ENCODE measurements around the gene GNB1.

The GNB1 gene

GRCh38 chr1:1922956-1923833 lies 32.3 kb upstream of the GNB1 start:
- DNase-seq (ENCODE audit: low read depth in 3 of 3): no peak

- no peak for DNase-seq (ENCODE audit: low read depth in 3 of 3)
Observed at GRCh38 chr1:1922702-1922955, 31.7 kb upstream of the GNB1 start.

GRCh38 chr1:1921901-1922701 lies 31.2 kb upstream of the GNB1 start:
- DNase-seq (ENCODE audit: low read depth in 3 of 3): no peak

- DNase-seq (ENCODE audit: low read depth in 3 of 3): no peak
Observed at GRCh38 chr1:1921459-1921862, 30.6 kb upstream of the GNB1 start.

- DNase-seq (ENCODE audit: low read depth in 3 of 3): no peak
Observed at GRCh38 chr1:1920608-1921458, 29.9 kb upstream of the GNB1 start.

- no peak for DNase-seq (ENCODE audit: low read depth in 3 of 3)
Observed at GRCh38 chr1:1920057-1920607, 29.2 kb upstream of the GNB1 start.

- DNase-seq (ENCODE audit: low read depth in 3 of 3): peak; percentile 98 to 100 (median 99)
Observed at GRCh38 chr1:1919304-1920056, 28.6 kb upstream of the GNB1 start.

GRCh38 chr1:1918901-1919303 lies 28.0 kb upstream of the GNB1 start, which contains the start of gene TMEM52:
Gene TMEM52 (minus strand): TSS chr1:1919279. CDS start chr1:1919265, 14 bp downstream.
- DNase-seq (ENCODE audit: low read depth in 3 of 3): peak in 2 of 3 experiments; percentile 21 to 46

GRCh38 chr1:1917995-1918900 lies 27.4 kb upstream of the GNB1 start:
- no peak for DNase-seq (ENCODE audit: low read depth in 3 of 3)

GRCh38 chr1:1917304-1917976 lies 26.6 kb upstream of the GNB1 start:
- no peak for DNase-seq (ENCODE audit: low read depth in 3 of 3)

GRCh38 chr1:1916851-1917251 lies 26.0 kb upstream of the GNB1 start:
- no peak for DNase-seq (ENCODE audit: low read depth in 3 of 3)

- DNase-seq (ENCODE audit: low read depth in 3 of 3): no peak
Observed at GRCh38 chr1:1915911-1916840, 25.3 kb upstream of the GNB1 start.

GRCh38 chr1:1914971-1915692 lies 24.2 kb upstream of the GNB1 start, which contains the start of gene CALML6:
Gene CALML6 (plus strand): TSS chr1:1915260. CDS start chr1:1915281, 21 bp downstream.
- no peak for DNase-seq (ENCODE audit: low read depth in 3 of 3)

GRCh38 chr1:1914101-1914970 lies 23.4 kb upstream of the GNB1 start:
- DNase-seq (ENCODE audit: low read depth in 3 of 3): no peak

GRCh38 chr1:1911350-1912041 lies 20.6 kb upstream of the GNB1 start:
- DNase-seq (ENCODE audit: low read depth in 3 of 3): no peak
